ENCODE data around the gene ZBTB46.

The ZBTB46 gene

GRCh38 chr20:63833776-63834490 lies 2.9 kb upstream of the ZBTB46 start:
- Histone ChIP-seq H2AFZ (ENCODE audit: low read length) (no peak overlapping the region), H3K36me3 (ENCODE audit: insufficient read depth, low read length) (no peaks in the 10 kb centered on the region), H3K9me3 (ENCODE audit: insufficient read depth, low read depth, low read length) (no peaks in the 10 kb centered on the region), H4K20me1 (ENCODE audit: insufficient read depth, low read length, poor library complexity, severe bottlenecking) (no peaks in the 10 kb centered on the region), H3K4me3 (ENCODE audit: low read length, poor library complexity, severe bottlenecking) (no peak overlapping the region), H3K79me2 (ENCODE audit: insufficient read depth, low read length) (peaks cover 4% of the 10 kb centered on the region; the same call in 1 of the 2 replicates), H3K4me1 (ENCODE audit: insufficient read depth, low read length, poor library complexity, severe bottlenecking) (peaks cover 36% of the 10 kb centered on the region), H3F3A (ENCODE audit: low read depth) (no peaks in the 10 kb centered on the region; the same call in 1 of the 2 replicates), H3K27me3 (ENCODE audit: insufficient read depth, low read length, poor library complexity, severe bottlenecking) (no peaks in the 10 kb centered on the region), H3K4me2 (ENCODE audit: low read depth, low read length, poor library complexity, severe bottlenecking) (no peak overlapping the region), H3K9ac (ENCODE audit: low read depth, low read length, poor library complexity, severe bottlenecking) (no peak overlapping the region), H3K9me2 (replicated peaks; ENCODE audit: low read depth, low read length) (no peaks in the 10 kb centered on the region)
- TF ChIP-seq EZH2phosphoT487 (IDR thresholded peaks at IDR 0.05; ENCODE audit: borderline replicate concordance) (no peak), CTCF (conservative IDR thresholded peaks at IDR 0.05; ENCODE audit: low read length) (no peak)

- Histone ChIP-seq H3K9me2 (replicated peaks; ENCODE audit: low read depth, low read length) (no peaks in the 10 kb centered on the region), H3K4me2 (ENCODE audit: low read depth, low read length, poor library complexity, severe bottlenecking) (no peak overlapping the region), H3K27me3 (ENCODE audit: insufficient read depth, low read length, poor library complexity, severe bottlenecking) (no peaks in the 10 kb centered on the region), H3F3A (ENCODE audit: low read depth) (no peaks in the 10 kb centered on the region; the same call in 1 of the 2 replicates), H3K4me3 (ENCODE audit: low read length, poor library complexity, severe bottlenecking) (no peak overlapping the region), H3K36me3 (ENCODE audit: insufficient read depth, low read length) (no peaks in the 10 kb centered on the region), H4K20me1 (ENCODE audit: insufficient read depth, low read length, poor library complexity, severe bottlenecking) (no peaks in the 10 kb centered on the region), H3K79me2 (ENCODE audit: insufficient read depth, low read length) (peaks cover 5% of the 10 kb centered on the region; the same call in 1 of the 2 replicates), H3K9me3 (ENCODE audit: insufficient read depth, low read depth, low read length) (no peaks in the 10 kb centered on the region), H2AFZ (ENCODE audit: low read length) (no peak overlapping the region), H3K9ac (ENCODE audit: low read depth, low read length, poor library complexity, severe bottlenecking) (no peak overlapping the region), H3K4me1 (ENCODE audit: insufficient read depth, low read length, poor library complexity, severe bottlenecking) (peaks cover 36% of the 10 kb centered on the region)
- TF ChIP-seq EZH2phosphoT487 (IDR thresholded peaks at IDR 0.05; ENCODE audit: borderline replicate concordance) (no peak), CTCF (conservative IDR thresholded peaks at IDR 0.05; ENCODE audit: low read length) (no peak)
These were observed 1.1 kb upstream of the ZBTB46 start for GRCh38 chr20:63831993-63832686.

DNA sequence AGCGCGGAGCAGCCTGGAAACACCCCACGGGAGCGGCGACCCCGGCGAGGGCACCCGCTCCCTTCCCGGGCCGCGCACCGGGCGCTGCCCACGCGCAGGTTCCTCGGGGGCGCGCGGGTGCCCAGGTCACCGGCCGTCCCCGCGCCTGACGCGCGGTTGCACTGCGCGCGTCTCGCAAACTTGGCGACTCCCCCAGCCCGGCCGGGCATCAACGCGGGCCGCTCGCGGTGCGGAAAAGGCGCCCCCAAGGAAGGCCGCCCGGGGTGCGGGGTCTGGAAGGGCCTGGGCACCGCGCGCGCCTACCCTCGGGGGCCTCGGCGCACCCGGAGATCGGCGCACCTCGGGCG lies 555 bp upstream of the ZBTB46 start:
- no peaks in the 10 kb centered on the region for H3K36me3 ChIP-seq (ENCODE audit: insufficient read depth, low read length)
- no peak for TF ChIP-seq CTCF (conservative IDR thresholded peaks at IDR 0.05; ENCODE audit: low read length)
- no peak for TF ChIP-seq EZH2phosphoT487 (IDR thresholded peaks at IDR 0.05; ENCODE audit: borderline replicate concordance)
- no peak overlapping the region for H3K4me3 ChIP-seq (ENCODE audit: low read length, poor library complexity, severe bottlenecking)
- no peaks in the 10 kb centered on the region for H3K27me3 ChIP-seq (ENCODE audit: insufficient read depth, low read length, poor library complexity, severe bottlenecking)
- no peaks in the 10 kb centered on the region; the same call in 1 of the 2 replicates for H3F3A ChIP-seq (ENCODE audit: low read depth)
- no peak overlapping the region for H3K4me2 ChIP-seq (ENCODE audit: low read depth, low read length, poor library complexity, severe bottlenecking)
- peaks cover 5% of the 10 kb centered on the region; the same call in 1 of the 2 replicates for H3K79me2 ChIP-seq (ENCODE audit: insufficient read depth, low read length)
- H3K9ac ChIP-seq (ENCODE audit: low read depth, low read length, poor library complexity, severe bottlenecking) = no peak overlapping the region
- H3K9me2 ChIP-seq (replicated peaks; ENCODE audit: low read depth, low read length) = no peaks in the 10 kb centered on the region
- H2AFZ ChIP-seq (ENCODE audit: low read length) = no peak overlapping the region
- no peaks in the 10 kb centered on the region for H4K20me1 ChIP-seq (ENCODE audit: insufficient read depth, low read length, poor library complexity, severe bottlenecking)
- H3K4me1 ChIP-seq (ENCODE audit: insufficient read depth, low read length, poor library complexity, severe bottlenecking) = peaks cover 35% of the 10 kb centered on the region
- H3K9me3 ChIP-seq (ENCODE audit: insufficient read depth, low read depth, low read length) = no peaks in the 10 kb centered on the region
